NCI-H2107 treated with DMSO at 0.1 percent for 48 hours (cell line): ENCODE data around the gene TTC31.
"Not testable (repeated sequence)": the region's sequence is repeated elsewhere in the genome, so short reads cannot be mapped to it uniquely, and the experiment has no call there.

Source experiments
- DNase-seq: peaks from one replicate; lab custom pipeline; 2025; ENCODE audit not compliant: unreplicated experiment; lab: John Stamatoyannopoulos, UW

Gene TTC31

DNA sequence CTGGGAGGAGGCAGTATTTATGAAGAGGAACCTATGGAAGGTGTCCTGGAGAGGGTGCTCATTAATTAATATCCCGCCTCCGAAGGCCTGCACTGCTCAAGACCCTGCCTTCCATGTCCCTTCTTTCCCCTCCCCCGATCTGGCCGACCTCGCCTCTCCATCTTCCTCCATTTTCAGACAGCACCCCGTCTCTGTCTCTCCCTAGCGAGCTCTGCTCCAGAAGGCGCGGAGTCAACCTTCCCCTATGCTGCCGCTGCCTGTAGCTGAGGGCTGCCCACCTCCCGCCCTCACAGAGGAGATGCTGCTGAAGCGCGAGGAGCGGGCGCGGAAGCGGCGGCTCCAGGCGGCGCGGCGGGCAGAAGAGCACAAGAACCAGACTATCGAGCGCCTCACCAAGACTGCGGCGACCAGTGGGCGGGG is 25.7 kb upstream of the TTC31 start:
- DNase-seq, result no peak

DNA sequence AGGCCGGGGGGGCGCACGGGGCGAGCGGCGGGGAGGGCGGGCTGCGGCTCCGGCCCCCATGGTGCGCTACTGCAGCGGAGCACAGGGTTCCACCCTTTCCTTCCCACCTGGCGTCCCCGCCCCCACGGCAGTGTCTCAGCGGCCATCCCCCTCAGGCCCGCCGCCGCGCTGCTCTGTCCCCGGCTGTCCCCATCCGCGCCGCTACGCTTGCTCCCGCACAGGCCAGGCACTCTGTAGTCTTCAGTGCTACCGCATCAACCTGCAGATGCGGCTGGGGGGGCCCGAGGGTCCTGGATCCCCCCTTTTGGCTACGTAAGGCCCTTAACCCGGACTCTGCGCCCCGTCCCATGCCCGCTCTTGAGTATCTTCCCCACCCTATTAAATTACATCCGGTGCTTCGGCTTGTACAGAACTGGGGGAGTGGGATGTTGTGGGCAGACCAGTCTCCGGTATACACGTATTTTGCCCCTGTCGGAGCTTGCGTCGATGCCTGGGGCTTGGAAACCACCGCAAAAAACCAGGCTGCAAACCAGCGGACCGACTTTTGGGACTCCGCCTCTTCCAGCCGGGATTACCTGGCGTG is 25.2 kb upstream of the TTC31 start:
- peak; percentile 50 for DNase-seq

DNA sequence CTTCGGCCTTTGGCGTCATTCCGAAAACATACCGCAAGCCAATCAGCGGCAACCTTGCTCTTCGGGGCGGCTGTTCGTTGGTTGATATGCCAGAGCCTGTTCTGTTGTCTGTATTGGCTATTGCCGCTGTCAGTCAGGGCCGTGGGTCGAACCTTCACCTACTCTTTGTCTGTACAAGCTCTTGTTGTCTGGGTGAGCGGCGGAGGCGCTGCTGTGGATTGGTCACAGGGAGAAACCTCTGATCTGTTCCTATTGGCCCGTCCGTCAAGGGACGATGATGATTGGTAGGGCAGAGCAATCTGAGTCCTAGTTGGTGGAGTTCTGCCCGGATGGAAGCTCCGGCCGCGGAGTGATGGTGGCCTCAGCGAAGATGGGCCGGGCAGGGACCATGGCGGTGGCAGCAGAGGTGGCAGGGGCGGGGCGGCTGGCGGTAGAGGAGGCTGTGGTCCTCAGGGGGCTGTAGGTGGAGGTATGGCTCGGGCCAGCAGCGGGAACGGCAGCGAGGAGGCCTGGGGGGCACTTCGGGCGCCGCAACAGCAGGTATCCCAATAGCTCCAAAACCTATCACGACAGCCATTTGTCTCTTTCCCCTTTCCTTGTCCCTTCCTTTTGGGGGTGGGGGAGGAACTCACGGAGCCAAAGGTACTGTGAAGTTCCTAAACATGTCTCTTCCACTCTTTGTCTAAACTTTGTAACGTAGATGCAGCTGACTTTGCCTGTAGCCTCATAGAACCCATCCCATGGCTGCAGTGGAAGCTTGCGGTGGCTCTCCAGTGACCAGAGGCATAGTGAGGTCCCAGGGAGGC is 24.5 kb upstream of the TTC31 start, which contains the start of gene WBP1:
WBP1 (plus strand) TSS at position 307 of the 806 bp plus-strand sequence; CDS start at position 472, 165 bp downstream.
- DNase-seq, result peak; percentile 99

DNA sequence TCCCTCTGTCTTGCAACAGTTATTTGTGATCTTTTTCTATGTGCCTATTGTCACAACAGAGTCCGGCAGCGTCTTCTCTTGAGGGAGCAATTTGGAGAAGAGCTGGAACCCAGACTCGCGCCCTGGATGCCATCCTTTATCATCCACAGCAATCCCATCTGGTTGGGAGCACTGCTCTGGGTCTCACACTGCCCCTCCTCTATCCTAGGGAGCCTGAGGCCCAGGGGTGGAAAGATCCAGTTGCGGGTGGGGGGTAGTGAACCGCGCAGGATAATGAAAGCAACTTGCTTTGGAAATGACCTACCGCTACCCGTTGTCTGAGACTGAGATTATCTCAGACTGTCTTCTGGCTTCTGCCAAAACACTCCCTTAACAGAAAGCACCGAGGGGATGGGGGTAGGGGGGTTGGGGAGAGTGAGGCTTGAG is 23.9 kb upstream of the TTC31 start:
- no peak for DNase-seq

DNA sequence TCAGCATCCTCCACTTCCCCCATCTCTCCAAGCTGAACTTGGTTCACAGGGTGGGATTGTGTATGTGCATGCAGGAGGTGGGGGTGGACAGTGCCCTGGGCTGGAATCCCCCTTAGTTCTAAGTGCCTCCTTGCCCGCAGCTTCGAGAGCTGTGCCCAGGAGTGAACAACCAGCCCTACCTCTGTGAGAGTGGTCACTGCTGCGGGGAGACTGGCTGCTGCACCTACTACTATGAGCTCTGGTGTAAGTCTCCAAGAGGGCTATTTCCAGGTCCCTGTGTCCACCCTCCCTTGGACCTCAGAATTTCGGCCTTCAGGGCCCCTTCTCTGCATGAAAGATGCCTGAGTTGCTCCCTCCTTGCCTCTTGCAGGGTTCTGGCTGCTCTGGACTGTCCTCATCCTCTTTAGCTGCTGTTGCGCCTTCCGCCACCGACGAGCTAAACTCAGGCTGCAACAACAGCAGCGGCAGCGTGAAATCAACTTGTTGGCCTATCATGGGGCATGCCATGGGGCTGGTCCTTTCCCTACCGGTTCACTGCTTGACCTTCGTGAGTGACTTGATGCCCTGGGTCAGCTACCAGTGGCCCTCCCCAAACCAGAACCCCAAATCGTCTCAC is 23.3 kb upstream of the TTC31 start:
- DNase-seq, result not testable (repeated sequence)

DNA sequence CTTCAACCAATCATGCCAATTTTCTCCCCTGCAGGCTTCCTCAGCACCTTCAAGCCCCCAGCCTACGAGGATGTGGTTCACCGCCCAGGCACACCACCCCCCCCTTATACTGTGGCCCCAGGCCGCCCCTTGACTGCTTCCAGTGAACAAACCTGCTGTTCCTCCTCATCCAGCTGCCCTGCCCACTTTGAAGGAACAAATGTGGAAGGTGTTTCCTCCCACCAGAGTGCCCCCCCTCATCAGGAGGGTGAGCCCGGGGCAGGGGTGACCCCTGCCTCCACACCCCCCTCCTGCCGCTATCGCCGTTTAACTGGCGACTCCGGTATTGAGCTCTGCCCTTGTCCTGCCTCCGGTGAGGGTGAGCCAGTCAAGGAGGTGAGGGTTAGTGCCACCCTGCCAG is 22.7 kb upstream of the TTC31 start:
- not testable (repeated sequence) for DNase-seq

DNA sequence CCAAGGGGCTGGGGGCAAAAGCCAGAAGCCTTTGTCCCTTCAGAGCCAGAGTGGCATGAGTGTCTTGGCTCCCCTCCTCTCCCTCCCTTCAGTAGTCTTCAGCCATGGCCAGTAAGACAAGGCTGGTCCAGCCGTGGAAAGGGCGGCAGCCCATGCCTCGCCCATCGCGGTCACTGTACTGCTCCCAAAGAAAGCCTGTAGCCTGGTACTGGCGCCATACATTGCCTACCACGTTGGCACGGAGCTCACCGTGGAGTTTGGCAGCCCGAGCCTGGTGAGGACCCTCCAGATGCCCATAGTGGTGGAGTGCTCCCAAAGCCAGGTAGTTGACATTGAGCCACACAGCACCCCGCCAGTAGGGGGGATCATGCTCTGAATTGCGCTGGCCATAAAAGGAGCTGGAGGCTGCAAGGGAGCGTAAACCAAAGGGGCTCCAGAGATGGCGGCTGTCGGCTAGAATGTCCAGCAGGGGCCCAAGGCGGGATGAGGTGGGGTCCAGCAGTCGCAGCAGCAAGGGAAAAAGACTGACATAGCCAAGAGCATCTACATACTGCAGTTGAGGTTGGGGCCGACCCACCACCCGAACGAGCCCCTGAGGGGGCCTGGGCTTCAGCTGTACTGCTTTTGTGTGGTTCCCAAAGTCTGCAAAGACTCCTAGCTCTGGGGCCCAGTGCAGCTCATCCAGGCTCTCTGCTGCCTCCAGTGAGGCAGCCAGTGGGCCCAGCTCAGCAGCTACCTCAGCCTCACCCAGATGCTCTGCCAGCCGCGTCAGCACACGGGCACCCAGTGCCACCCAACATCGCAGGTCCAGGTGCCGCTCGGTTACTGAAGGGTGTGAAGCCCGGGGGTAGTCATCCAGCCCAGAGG is 21.5 kb upstream of the TTC31 start:
- no peak for DNase-seq

DNA sequence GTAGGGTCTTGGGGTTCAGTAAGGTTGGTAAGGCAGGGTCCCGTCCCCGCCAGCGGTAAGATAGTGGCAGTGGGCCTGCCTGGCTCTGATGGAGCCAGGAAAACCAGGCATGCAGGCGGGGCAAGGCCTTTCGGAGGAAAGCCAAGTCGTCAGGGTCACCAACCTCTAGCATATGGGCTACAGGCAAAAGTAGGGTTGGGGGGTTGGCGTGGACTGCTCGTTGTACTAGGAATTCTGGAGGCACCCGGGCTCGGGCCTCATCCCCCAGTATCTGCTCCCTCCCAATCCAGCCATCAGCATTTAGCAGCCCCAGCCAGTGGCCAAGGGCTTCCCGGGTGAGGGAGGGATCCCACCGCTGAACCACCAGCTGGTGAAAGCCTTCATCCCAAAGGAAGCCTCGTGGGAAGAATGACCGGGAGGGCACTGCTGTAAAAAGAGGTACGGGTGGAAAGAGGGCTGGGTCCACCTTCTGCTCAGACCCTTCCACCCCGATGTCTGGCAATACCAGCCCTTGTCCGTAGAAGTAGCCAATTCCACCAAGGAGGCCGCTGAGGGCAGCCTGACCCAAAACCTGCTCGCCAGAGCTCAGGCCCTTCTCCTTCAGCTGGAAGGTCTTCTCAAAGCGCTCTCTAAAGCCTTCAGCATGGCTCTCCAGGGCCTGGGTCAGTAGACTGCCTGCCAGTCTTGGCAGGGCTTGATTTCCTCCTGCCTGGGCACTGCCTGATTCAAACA is 20.7 kb upstream of the TTC31 start:
- no peak for DNase-seq

DNA sequence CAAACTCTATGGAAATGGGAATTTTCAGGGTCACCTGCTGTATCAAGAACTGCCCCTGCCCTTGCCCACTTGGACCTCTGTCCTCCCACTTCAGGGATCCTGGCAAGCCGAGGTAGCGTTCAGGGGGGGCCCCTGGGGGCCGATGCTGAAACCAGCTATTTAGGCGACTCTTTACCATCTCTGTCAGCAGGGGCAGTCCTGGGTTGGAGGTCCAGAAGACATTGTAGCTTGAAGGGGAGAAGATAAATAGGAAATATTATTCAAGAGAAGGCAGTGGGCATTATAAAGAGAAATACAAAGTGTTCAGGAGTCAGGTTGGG is 20.1 kb upstream of the TTC31 start:
- DNase-seq, result no peak

DNA sequence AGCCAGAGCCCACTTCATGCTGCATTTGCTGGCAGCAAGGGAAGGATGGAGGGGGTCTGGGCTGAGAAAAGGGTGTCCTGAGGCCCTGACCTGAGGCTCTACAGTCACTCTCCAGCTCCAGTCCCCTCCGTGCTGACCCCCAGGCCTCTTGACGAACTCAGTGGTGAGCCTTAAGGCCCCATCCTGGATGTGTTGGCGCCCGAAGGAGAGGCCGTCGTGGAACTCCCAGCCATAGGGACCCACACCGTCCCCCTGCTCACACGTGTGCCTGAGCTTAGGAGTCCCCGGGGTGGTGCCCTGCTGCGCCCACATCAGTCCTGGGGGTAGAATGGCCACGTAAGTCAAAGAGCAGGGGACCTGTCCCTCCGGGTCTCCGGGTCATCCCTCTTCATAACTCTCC is 18.5 kb upstream of the TTC31 start:
- no peak for DNase-seq

DNA sequence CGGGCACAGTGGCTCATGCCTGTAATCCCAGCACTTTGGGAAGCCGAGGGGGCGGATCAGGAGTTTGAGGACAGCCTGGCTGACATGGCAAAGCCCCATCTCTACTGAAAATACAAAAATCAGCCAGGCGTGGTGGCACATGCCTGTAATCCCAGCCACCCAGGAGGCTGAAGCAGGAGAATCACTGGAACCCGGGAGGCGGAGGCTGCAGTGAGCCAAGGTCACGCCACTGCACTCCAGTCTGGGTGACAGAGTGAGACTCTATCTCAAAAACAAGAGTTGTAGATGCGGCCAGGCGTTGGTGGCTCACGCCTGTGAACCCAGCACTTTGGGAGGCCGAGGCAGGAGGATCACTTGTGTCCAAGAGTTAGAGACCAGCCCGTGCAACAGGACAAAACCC is 12.1 kb upstream of the TTC31 start:
- DNase-seq, result not testable (repeated sequence)

DNA sequence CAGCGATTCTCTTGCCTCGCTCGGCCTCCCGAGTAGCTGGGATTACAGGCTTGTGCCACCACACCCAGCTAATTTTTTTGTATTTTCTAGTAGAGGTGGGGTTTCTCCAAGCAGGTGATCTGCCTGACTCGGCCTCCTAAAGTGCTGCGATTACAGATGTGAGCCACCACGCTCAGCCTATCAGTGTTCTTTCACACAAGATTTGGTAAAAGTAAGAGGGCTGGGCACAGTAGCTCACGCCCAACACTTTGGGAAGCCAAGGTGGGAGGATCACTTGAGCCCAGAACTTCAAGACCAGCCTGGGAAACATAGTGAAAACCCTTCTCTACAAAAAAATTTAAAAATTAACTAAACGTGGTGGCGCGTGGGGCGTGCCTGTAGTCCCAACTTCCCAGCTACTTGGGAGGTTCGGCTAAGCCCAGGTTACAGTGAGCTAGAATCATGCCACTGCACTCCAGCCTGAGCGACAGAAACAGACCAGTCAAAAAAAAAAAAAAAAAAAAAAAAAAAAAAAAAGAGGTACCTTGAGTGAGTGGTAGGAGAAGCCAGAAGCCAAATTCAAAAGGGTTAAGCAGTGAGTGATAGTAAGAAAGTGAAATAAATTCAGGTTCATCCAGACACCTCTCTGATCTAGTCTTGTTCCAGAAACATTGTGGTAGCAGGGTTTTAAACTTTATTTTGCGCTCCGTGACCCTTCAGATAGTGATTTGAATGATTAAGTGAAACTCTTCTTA is 11.4 kb upstream of the TTC31 start:
- no peak for DNase-seq

DNA sequence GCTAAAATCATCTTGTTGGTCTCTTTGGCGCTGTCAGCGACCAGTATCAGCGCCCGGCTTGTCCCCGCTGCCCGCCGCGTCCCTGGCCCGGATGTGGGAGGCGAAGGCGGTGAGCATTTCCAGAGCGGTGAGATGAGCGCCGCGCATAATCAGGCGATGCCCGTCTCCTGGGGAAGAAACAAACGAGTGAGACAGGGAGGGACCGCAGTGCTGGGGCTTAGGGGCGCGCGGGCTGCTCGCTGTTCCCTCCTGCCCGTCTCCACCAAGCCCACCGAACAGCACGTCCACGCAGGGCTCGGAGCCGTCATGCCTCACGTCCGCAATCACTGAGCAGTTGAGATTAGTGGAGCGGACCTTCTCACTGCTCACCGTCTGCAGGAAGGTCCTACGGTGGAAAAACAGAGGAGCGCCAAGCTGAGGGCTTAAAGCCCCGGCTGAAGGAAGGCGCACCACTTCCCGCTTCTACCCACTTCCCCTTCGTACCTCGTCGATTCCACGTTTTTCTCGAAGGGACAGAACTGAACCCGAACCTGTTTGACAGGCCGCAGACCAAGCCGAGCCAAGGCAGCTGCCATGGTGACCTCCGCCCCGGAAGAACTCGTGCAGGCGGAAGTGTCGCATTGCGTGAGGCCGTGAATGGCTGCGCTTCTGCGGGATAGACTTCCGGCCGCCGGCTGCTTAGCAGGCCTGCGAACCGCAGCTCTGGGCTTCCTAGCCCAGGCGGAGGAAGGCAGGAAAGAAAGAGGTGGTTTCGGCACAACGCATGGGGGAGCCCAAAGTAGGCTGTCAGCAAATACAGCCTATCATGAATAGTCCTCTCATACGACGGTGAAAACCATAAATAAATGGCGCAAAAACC is 10.6 kb upstream of the TTC31 start, which contains the start of gene MRPL53:
MRPL53 (minus strand) TSS at position 595 of the 859 bp plus-strand sequence; CDS start at position 575, 20 bp downstream.
- peak; percentile 60 for DNase-seq

DNA sequence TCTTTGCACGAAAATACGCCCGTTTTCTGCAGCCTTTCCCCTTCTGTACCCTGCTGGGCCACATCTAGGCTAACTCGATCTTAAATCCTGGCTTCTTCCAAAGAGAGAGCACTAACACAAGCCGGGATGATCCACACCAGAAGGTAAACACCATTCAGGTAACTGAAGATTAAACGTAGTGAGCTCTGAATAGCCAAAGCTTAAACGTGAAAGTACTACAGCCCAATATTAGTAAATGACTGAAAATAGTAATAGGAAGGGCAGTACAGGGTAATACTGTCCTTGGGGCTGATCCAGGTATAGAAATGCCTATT is 10.0 kb upstream of the TTC31 start:
- DNase-seq, result no peak

DNA sequence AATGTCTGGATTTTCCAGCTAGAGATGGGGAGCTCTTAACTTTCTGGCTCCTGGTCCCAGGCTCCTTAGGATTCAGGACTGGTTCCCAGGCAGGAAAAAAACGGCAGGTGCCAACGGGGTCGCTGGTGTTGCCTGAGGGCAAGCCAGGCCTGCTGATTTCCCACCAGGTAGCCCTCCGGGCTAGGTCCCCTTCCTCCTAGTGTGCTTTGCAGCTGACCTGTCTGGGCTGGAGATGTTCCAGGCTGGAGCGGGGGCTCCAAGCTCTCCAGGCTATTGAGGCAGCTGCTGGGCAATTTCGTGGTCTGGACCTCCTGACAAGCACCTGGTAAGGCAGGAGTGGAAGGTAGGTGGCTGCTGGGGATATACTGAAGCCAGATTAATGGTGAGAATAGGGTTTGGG is 8.4 kb upstream of the TTC31 start:
- DNase-seq, result no peak

DNA sequence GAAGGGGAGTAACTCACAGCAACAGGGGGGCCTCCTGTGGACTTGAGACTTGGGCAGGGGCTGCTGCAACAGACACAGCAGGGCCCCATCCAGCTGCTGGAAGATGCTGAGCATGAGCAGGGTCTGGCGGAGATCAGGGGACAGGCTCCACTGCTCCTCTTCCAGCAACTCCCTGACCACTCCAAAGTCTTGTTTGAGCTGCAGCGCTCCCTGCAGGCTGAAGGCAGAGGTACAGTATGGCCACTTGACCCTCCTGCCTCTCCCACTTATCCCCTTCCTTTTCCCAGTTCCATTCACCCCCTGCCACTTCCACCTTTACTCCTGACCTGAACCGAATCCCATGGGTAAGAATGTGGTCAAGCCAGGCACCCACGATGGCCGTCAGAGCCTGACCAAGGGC is 8.0 kb upstream of the TTC31 start:
- no peak for DNase-seq

DNA sequence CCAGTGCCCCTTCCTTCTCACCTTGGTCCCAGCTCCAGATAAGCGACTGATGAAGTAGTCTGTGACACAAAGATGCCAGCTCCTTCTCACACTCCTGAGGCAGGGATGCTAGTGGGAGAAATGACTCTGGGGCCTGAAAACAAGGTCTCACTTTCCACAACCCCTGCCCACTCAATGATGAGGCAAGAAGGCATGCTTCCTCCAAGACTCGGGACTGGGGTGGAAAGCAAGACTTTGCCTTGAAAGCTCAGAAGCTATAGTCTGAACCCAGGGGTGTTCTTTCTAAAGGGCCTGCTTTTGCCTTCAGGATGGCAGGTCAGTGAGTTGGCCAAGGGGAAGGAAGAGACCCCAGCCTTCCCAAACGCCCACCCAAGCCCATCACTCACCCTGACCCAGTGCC is 1.4 kb upstream of the TTC31 start:
- DNase-seq, result no peak

DNA sequence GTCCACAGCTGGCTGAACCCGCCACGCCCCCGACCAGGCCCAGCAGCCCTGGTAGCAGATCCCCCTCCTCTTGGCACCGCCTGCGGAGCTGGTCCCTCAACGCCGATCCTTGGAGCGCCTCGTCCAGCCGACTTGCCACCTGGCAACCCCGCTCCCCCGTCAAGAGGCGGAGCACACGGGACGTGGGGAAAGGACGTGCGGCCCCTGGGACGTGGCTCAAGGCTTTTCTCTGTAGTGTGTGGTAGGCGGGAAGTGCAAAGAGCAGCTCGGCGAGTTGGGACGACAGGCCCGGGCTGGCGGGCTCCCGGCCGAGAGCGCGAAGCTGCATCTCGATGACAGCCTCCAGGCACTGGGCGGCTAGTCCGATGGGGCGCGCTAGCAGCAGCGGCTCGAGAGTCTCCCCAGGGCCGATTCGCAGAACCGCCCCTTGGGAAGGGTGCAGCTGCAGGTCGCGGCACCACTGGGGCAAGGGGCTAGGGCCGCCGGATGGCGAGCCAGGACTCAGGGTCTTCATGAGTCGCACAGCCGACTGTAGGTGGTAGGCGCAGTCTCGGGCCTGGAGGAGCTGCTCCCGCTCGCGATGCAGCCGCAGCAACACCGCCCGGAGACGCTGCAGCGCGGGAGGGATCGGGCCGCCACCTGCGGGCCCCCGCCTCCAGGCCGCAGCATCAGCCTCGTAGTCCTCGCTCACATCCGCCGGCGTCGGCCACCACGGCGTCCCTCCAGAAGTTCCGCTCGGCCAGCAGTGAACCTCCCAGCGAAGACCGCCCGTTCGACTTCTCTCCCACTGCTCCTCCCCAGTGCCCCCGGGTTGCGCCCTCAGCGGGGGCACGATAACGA is 700 bp upstream of the TTC31 start:
- no peak for DNase-seq
